ENCODE results near the gene SPINT2. TPM values are rescaled to one million over a fixed set of nuclear protein-coding genes. Genes with fewer than 3 reads are reported as not detected.

SPINT2 gene
- total and polyA plus RNA-seq, 7 donors, result 14.3 to 616 (median 20.7) TPM

- Histone ChIP-seq H3K9me3 (no peaks in the 10 kb centered on the region), H3K4me3 (no peak overlapping the region), H3K27ac (no peak overlapping the region), H3K36me3 (peaks cover 0 to 34% (median 20%) of the 10 kb centered on the region in 4 donors), H3K4me1 (peaks cover 0 to 11% (median 9%) of the 10 kb centered on the region in 4 donors), H3K27me3 (no peaks in the 10 kb centered on the region)
- TF ChIP-seq CTCF (IDR thresholded peaks at IDR 0.05), result no peak
- no peak for TF ChIP-seq EP300 (IDR thresholded peaks at IDR 0.05)
- TF ChIP-seq POLR2A (IDR thresholded peaks at IDR 0.05), result no peak
- no peak for DNase-seq
- WGBS, 2 donors, result 90 to 98% methylated on average over 6 of the region's 6 CpGs
- intact Hi-C loops (cut with DNase I), result no loop called here
These were observed 46.6 kb downstream of the SPINT2 start for GRCh38 chr19:38310986-38311385.

- Histone ChIP-seq H3K4me3 (peak within 1 kb of the TSS; percentile 45 to 74 (median 62)), H3K36me3 (no peaks in the 10 kb centered on the region), H3K9me3 (no peaks in the 10 kb centered on the region), H3K4me1 (peaks cover 0 to 45% (median 36%) of the 10 kb centered on the region in 4 donors), H3K27me3 (no peaks in the 10 kb centered on the region), H3K27ac (peak within 1 kb of the TSS; percentile 81 to 98 (median 90))
- TF ChIP-seq CTCF (IDR thresholded peaks at IDR 0.05) (no peak), EP300 (IDR thresholded peaks at IDR 0.05) (peak in 1 of 4 donors; percentile 13), POLR2AphosphoS5 (IDR thresholded peaks at IDR 0.05) (peak; percentile 41 to 75 (median 73)), POLR2A (IDR thresholded peaks at IDR 0.05) (peak in 1 of 2 donors; percentile 21)
- peak; percentile 99 for DNase-seq
- intact Hi-C loops (cut with DNase I), result loop anchor here (1.0 to 2.0 kb wide), 2 partner anchors 37 to 65 kb away; no protein-coding TSS in a partner anchor
- WGBS, 2 donors, result 1% methylated on average over 64 of the region's 64 CpGs
These were observed 51.5 kb downstream of the SPINT2 start, which contains the start of gene YIF1B for GRCh38 chr19:38315657-38316476. Gene YIF1B (minus strand): TSS chr19:38315947. CDS start chr19:38315917, 30 bp downstream.

- DNase-seq, result no peak
- Histone ChIP-seq H3K4me3 (peak overlapping the region; percentile 11 to 74 (median 62)), H3K36me3 (no peaks in the 10 kb centered on the region), H3K27me3 (no peaks in the 10 kb centered on the region), H3K27ac (peak overlapping the region; percentile 81 to 98 (median 90)), H3K9me3 (no peaks in the 10 kb centered on the region), H3K4me1 (peaks cover 0 to 52% (median 43%) of the 10 kb centered on the region in 4 donors)
- intact Hi-C loops (cut with DNase I), result loop anchor here (1.0 kb wide), 1 partner anchor 65 kb away; no protein-coding TSS in a partner anchor
- TF ChIP-seq POLR2AphosphoS5 (IDR thresholded peaks at IDR 0.05) (no peak), EP300 (IDR thresholded peaks at IDR 0.05) (no peak), POLR2A (IDR thresholded peaks at IDR 0.05) (no peak), CTCF (IDR thresholded peaks at IDR 0.05) (no peak)
- WGBS, 2 donors, result 25 to 29% methylated on average over 8 of the region's 8 CpGs
These were observed 52.2 kb downstream of the SPINT2 start for GRCh38 chr19:38316477-38317067.

GRCh38 chr19:38317104-38317612 is 52.8 kb downstream of the SPINT2 start:
- intact Hi-C loops (cut with DNase I), result no loop called here
- no peaks in the 10 kb centered on the region for H3K27me3 ChIP-seq
- no peak for TF ChIP-seq CTCF (IDR thresholded peaks at IDR 0.05)
- no peak for TF ChIP-seq POLR2AphosphoS5 (IDR thresholded peaks at IDR 0.05)
- DNase-seq, result no peak
- H3K36me3 ChIP-seq, result no peaks in the 10 kb centered on the region
- H3K9me3 ChIP-seq, result no peaks in the 10 kb centered on the region
- H3K4me3 ChIP-seq, result no peak overlapping the region
- H3K4me1 ChIP-seq, result peaks cover 0 to 54% (median 47%) of the 10 kb centered on the region in 4 donors
- 37 to 77% methylated on average over 11 of the region's 11 CpGs for WGBS, 2 donors
- peak overlapping the region; percentile 81 to 98 (median 90) for H3K27ac ChIP-seq

Measured in sigmoid colon (tissue), 7 donors.